Pancreas (tissue), 10 donors: ENCODE data around the gene CELF2. TPM values are rescaled to one million over a fixed set of nuclear protein-coding genes. Genes with fewer than 3 reads are reported as not detected.

Experiments used
- ATAC-seq, 4 donors: fragments of 200-7000 bp; cut with Tn5 transposase; one replicate each; pipeline versions ENCODE4 v1.8.0 to v1.9.1; 2020; ENCODE audit warnings: mild to moderate bottlenecking in 4 of 4, moderate library complexity in 4 of 4
- DNase-seq, 6 donors: peaks; one replicate each; pipeline ENCODE4 v3.0.0-alpha.2; 2020
- FAIRE-seq: peaks from 2 replicates; lab custom pipeline; 2012; peaks lifted over from hg19 to GRCh38; lab: Jason Lieb, UNC
- H3K27ac ChIP-seq, 4 donors: fragments of 200-600 bp; sonication (generic); 1 replicate in 3 of 4; 2 replicates in 1 of 4; pipeline versions ENCODE4 v1.5.0 to v1.8.0; 2020
- H3K27me3 ChIP-seq, 4 donors: fragments of 200-600 bp; one replicate each; pipeline ENCODE4 v1.8.0; 2021
- H3K36me3 ChIP-seq, 3 donors: fragments of 200-600 bp; sonication (generic) in 1 of 3; one replicate each; pipeline versions ENCODE4 v1.5.0 to v1.8.0; 2020 to 2021
- H3K4me1 ChIP-seq, 3 donors: fragments of 200-600 bp; one replicate each; pipeline ENCODE4 v1.8.0; 2021
- H3K4me3 ChIP-seq, 4 donors: fragments of 200-600 bp; sonication (generic) in 2 of 4; one replicate each; pipeline versions ENCODE4 v1.5.0 to v1.8.0; 2020 to 2021
- H3K9me3 ChIP-seq, 4 donors: fragments of 200-600 bp; one replicate each; pipeline ENCODE4 v1.8.0; 2021
- CTCF ChIP-seq, 4 donors: fragments of 200-600 bp; sonication (generic) in 3 of 4; IDR thresholded peaks; one replicate each; pipeline versions ENCODE4 v1.5.0 to v1.8.0; 2021; ENCODE audit warnings: antibody characterized with exemption in 4 of 4
- WGBS, 2 donors: extraction: QIAGEN DNeasy Blood & Tissue Kit; methylation state at CpG; one replicate each; pipeline ENCODE4 v1.1.7; 2013; 5-methylcytosine and 5-hydroxymethylcytosine counted together
- intact Hi-C, 3 donors: fragments of 100-400 bp; cut with DNase I; formaldehyde crosslinking; loops; one replicate each; pipeline versions ENCODE4 v1.11.1 to v1.14.2; 2022
- polyA plus RNA-seq, 2 donors: library from polyadenylated mRNA; stranded (reverse); fragments of 200-250 nt; gene quantifications; one replicate each; pipeline ENCODE4 v1.2.3, GENCODE V29; 2013
- total RNA-seq, 6 donors: library from RNA; stranded (reverse); fragmentation: NEBNext Ultra II Directional in 4 of 6; extraction: Animal tissue kit (Norgen Biotek cat#: 25700) in 4 of 6; gene quantifications; one replicate each; pipeline versions ENCODE4 v1.2.1 to v1.2.4, GENCODE V29; 2021 to 2023
- donor health status: healthy with polysubstance abuse.
- donor health status: DM: no; HTN: no; CAD: no; lungs with moderate emphysema.
- donor health status: DM: no; HTN: no; CAD: no.
- donor health status: control.
- donor health status: control.
- donor health status: Bipolar disorder and iron deficiency.
- donor health status: DM: yes; HTN: yes; CAD: no.
- donor health status: DM: no; HTN: no; CAD: no.
- donor health status: DM: no; HTN: no; CAD: no.
- donor health status: DM: yes; HTN: yes; CAD: no.

Gene CELF2
- total and polyA plus RNA-seq, 8 donors, result 1.2 to 11.7 (median 2.2) TPM

- TF ChIP-seq CTCF (IDR thresholded peaks at IDR 0.05), result no peak
- Histone ChIP-seq H3K27me3 (no peaks in the 10 kb centered on the region), H3K4me3 (no peak overlapping the region), H3K27ac (no peak overlapping the region), H3K36me3 (no peaks in the 10 kb centered on the region), H3K9me3 (no peaks in the 10 kb centered on the region), H3K4me1 (no peaks in the 10 kb centered on the region)
- WGBS, 2 donors, result 45 to 79% methylated on average over 3 of the region's 3 CpGs
- FAIRE-seq (no peak), DNase-seq (no peak), ATAC-seq (no peak)
- intact Hi-C loops, result no loop called here
Measured at GRCh38 chr10:11231285-11231684, 213.6 kb downstream of the CELF2 start.

- 67 to 79% methylated on average over 8 of the region's 8 CpGs for WGBS, 2 donors
- Histone ChIP-seq H3K4me1 (no peaks in the 10 kb centered on the region), H3K4me3 (no peak overlapping the region), H3K27ac (no peak overlapping the region), H3K9me3 (no peaks in the 10 kb centered on the region), H3K36me3 (no peaks in the 10 kb centered on the region), H3K27me3 (no peaks in the 10 kb centered on the region)
- FAIRE-seq (no peak), ATAC-seq (no peak), DNase-seq (no peak)
- intact Hi-C loops, result no loop called here
- TF ChIP-seq CTCF (IDR thresholded peaks at IDR 0.05), result no peak
Measured at GRCh38 chr10:11232222-11232961, 214.7 kb downstream of the CELF2 start.

GRCh38 chr10:11234857-11235531, 217.3 kb downstream of the CELF2 start:
- FAIRE-seq, result no peak
- H3K4me3 ChIP-seq, result no peak overlapping the region
- no peaks in the 10 kb centered on the region for H3K27me3 ChIP-seq
- TF ChIP-seq CTCF (IDR thresholded peaks at IDR 0.05), result no peak
- H3K4me1 ChIP-seq, result no peaks in the 10 kb centered on the region
- no peak overlapping the region for H3K27ac ChIP-seq
- ATAC-seq, result no peak
- no peaks in the 10 kb centered on the region for H3K9me3 ChIP-seq
- WGBS, 2 donors, result 71 to 78% methylated on average over 6 of the region's 6 CpGs
- intact Hi-C loops, result no loop called here
- DNase-seq, result no peak
- no peaks in the 10 kb centered on the region for H3K36me3 ChIP-seq

- intact Hi-C loops, result no loop called here
Measured at GRCh38 chr10:11235771-11236170, 218.1 kb downstream of the CELF2 start.

More at GRCh38 chr10:11235771-11236170, 218.1 kb downstream of the CELF2 start:
- Histone ChIP-seq H3K4me3 (no peak overlapping the region), H3K27me3 (no peaks in the 10 kb centered on the region), H3K36me3 (no peaks in the 10 kb centered on the region), H3K4me1 (no peaks in the 10 kb centered on the region), H3K9me3 (no peaks in the 10 kb centered on the region), H3K27ac (no peak overlapping the region)
- ATAC-seq (no peak), DNase-seq (no peak), FAIRE-seq (no peak)
- WGBS, 2 donors, result 47 to 52% methylated on average over 4 of the region's 4 CpGs
- no peak for TF ChIP-seq CTCF (IDR thresholded peaks at IDR 0.05)
